ENCODE data around the gene SPATA32.
A peak's percentile ranks its signal among the peaks of the same experiment; 100 is the strongest.
"Not testable (repeated sequence)": the region's sequence is repeated elsewhere in the genome, so short reads cannot be mapped to it uniquely, and the experiment has no call there.

Gene SPATA32

DNA sequence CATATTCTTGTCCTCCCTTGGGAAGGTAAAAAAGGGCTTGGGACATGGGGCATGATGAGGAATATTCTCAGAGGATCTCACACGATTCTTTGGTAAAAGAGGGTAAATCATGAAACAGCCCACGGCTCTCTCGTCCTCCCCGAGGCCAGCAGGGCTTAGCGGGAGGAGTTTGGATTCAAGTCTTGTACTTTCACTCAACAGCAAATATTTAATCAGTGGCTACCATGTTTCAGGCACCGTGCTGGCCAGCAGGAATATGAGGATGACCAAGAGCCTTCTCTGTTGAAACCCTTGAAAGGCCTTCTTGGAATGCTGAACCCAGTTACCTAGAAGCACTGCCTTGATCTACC is 46.1 kb upstream of the SPATA32 start:
- CTCF ChIA-PET = interaction anchor here (1.0 to 2.0 kb wide), 2 partner anchors 14 to 73 kb away, joined by 4 to 10 read pairs; no protein-coding TSS in a partner anchor
- peak overlapping the region; percentile 95 for H3K27ac ChIP-seq

DNA sequence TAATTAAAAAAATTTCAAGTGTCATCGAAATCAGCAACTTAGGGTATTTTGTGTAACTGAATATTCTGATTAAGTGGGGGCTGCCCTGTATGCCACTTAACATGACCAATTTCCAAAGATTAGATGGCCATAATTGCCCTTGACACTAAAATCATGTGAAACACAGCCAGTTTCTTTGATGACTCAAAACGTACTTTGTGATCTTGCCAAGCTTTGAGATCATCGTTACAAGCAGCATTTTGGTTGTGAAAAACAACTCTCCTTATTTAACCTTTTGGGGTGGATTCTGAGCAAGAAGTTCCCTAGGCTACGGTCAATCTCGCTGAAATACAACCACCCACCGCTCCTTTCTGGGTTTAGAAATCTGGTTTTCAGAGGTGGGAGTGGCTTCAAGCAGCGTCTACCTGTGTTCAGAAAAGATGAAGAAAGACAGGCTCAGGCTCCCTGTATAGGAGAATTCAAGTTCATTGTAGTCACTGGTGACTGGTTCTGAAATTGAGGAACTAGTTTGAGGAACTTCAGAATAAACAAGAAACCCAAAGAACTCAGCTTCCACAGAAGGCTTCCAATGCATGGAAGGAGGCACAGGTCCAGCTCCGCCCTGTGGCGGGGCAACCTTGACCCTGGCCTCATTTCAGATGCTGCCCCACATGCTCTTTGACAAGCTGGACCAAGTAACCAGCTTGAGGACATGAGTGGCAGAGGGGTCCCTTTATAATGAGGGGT is 45.6 kb upstream of the SPATA32 start:
- peak overlapping the region; percentile 95 for H3K27ac ChIP-seq
- POLR2A ChIA-PET (ENCODE audit: low non-redundant PET) = interaction anchor here (1.9 kb wide), 1 partner anchor 9 kb away, joined by 6 read pairs; the partner anchor contains the start of gene MAP3K14

More for the DNA sequence above, 46.1 kb upstream of the SPATA32 start:
- POLR2A ChIA-PET (ENCODE audit: low non-redundant PET) = interaction anchor here (0.6 to 1.9 kb wide), 2 partner anchors 9 to 330 kb away, joined by 5 to 6 read pairs; partner anchors contain the start of gene MAP3K14
- TF ChIP-seq, protein P1, sequence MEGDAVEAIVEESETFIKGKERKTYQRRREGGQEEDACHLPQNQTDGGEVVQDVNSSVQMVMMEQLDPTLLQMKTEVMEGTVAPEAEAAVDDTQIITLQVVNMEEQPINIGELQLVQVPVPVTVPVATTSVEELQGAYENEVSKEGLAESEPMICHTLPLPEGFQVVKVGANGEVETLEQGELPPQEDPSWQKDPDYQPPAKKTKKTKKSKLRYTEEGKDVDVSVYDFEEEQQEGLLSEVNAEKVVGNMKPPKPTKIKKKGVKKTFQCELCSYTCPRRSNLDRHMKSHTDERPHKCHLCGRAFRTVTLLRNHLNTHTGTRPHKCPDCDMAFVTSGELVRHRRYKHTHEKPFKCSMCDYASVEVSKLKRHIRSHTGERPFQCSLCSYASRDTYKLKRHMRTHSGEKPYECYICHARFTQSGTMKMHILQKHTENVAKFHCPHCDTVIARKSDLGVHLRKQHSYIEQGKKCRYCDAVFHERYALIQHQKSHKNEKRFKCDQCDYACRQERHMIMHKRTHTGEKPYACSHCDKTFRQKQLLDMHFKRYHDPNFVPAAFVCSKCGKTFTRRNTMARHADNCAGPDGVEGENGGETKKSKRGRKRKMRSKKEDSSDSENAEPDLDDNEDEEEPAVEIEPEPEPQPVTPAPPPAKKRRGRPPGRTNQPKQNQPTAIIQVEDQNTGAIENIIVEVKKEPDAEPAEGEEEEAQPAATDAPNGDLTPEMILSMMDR (conservative IDR thresholded peaks at IDR 0.05; ENCODE audit: low read depth) = no peak
- DNase-seq (ENCODE audit: low spot score) = no peak

DNA sequence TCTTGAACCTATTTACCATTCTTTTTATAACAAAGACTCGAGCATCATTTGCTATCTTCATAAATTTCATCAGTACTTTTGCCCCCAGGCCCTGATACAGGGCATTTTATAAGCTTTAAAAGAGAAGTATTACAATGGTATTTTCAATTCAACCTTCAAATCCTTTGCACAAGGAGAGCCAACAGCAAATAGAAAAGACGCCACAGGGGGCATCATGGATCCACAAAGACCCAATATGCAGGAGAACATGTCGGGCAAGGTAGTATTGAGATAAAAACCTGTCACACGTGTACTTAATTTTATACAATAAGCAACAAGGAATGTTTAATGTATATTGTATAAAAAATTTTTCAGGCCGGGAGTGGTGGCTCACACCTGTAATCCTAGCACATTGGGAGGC is 44.7 kb upstream of the SPATA32 start:
- ChIA-PET CTCF (interaction anchor here (1.2 to 2.0 kb wide), 2 partner anchors 13 to 79 kb away, joined by 3 to 10 read pairs; no protein-coding TSS in a partner anchor), POLR2A (ENCODE audit: low non-redundant PET) (interaction anchor here (1.9 kb wide), 1 partner anchor 10 kb away, joined by 6 read pairs; the partner anchor contains the start of gene MAP3K14)
- TF ChIP-seq, protein P1 (conservative IDR thresholded peaks at IDR 0.05; ENCODE audit: low read depth) = no peak
- peak overlapping the region; percentile 95 for H3K27ac ChIP-seq
- no peak for DNase-seq (ENCODE audit: low spot score)

More for the DNA sequence above, 45.6 kb upstream of the SPATA32 start:
- peak; percentile 68 for DNase-seq (ENCODE audit: low spot score)
- TF ChIP-seq, protein P1 (conservative IDR thresholded peaks at IDR 0.05; ENCODE audit: low read depth) = no peak
- CTCF ChIA-PET = interaction anchor here (1.0 to 2.0 kb wide), 2 partner anchors 13 to 72 kb away, joined by 4 to 10 read pairs; no protein-coding TSS in a partner anchor

DNA sequence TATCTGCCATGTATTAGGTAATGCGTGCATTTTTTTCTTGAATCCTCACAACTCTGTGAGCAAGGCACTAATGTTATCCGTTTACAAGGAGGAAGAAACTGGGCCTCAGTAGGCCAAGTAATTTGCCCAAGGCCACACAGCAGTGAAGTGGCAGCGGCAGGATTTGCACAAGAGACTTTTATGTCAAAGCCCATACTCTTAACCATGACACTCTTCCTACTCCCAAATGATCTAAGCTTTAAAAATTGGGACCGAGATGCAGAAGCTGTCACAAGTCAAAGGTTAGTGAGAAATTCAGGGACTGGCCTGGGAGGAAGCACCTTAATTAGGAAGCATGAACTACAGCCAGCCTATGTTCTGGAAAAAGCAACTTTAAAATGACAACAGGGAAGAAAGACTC is 44.2 kb upstream of the SPATA32 start:
- TF ChIP-seq, protein P1 (conservative IDR thresholded peaks at IDR 0.05; ENCODE audit: low read depth) = no peak
- peak overlapping the region; percentile 70 for H3K27ac ChIP-seq
- ChIA-PET CTCF (interaction anchor here (1.2 kb wide), 1 partner anchor 79 kb away, joined by 3 read pairs; no protein-coding TSS in a partner anchor), POLR2A (ENCODE audit: low non-redundant PET) (no interaction called here)
- no peak for DNase-seq (ENCODE audit: low spot score)

DNA sequence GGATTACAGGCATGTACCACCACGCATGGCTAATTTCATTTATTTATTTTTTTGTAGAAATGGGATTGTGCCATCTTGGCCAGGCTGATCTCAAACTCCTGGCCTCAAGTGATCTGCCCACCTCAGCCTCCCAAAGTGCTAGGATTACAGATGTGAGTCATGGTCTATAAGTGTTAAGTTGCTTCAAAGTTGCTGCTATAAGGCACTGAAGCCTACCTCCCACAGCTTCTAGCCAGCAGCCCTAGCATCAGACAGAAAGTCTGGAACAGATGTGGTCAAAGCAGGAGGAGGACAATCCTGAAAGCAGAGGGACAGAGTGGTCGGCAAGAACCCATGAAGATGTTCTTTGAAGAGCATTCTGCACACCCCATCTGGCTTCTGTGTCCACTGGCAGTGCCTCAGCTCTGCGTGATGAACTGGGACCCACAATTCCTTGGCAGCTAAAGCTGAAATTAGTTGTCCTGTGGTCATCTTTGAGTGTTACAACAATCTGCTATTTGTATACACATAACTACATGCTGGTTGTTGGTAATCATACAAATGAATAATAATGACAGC is 43.7 kb upstream of the SPATA32 start:
- H3K27ac ChIP-seq = peak overlapping the region; percentile 70
- no peak for DNase-seq (ENCODE audit: low spot score)
- CTCF ChIA-PET = interaction anchor here (1.2 kb wide), 1 partner anchor 80 kb away, joined by 3 read pairs; no protein-coding TSS in a partner anchor
- POLR2A ChIA-PET (ENCODE audit: low non-redundant PET) = no interaction called here
- TF ChIP-seq, protein P1 (conservative IDR thresholded peaks at IDR 0.05; ENCODE audit: low read depth) = no peak

DNA sequence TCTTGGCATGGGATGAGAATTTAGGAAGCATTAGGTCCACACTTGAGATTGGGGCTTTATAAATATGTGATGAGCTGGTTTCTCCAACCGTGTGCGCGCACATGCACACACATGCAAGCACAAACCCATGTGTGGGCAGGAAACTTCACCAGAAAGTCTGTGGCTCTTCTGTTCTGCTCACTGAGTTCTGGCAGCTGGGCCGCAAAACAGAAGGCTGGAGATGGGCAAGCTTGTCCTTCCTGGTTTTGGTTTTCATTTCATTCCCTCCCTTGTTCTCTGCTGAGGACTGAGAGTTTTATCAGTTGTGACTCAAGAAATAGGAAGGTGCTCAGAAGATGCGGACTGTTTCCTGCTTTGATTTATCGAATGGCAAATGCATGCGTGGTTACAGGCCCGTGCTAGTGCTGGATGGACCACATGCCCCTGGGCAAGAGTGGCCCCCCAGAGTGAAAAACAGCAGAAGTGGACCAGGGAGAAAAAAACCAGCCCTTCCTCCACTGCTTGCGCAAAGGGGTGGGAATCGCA is 40.8 kb upstream of the SPATA32 start:
- TF ChIP-seq, protein P1 (conservative IDR thresholded peaks at IDR 0.05; ENCODE audit: low read depth) = no peak
- peak overlapping the region; percentile 65 for H3K27ac ChIP-seq
- ChIA-PET POLR2A (ENCODE audit: low non-redundant PET) (no interaction called here), CTCF (no interaction called here)
- DNase-seq (ENCODE audit: low spot score) = no peak

DNA sequence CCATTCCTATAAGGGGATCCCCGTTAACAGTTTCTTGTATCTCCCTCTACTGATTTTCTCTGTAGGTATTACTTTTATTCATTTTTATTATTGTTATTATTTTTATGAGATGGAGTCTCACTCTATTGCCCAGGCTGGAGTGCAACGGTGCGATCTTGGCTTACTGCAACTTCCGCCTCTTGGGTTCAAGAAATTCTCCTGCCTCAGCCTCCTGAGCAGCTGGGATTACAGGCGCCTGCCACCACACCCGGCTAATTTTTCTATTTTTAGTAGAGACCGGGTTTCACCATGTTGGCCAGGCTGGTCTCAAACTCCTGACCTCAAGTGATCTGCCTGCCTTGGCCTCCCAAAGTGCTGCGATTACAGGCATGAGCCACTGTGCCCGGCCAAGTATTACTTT is 40.3 kb upstream of the SPATA32 start:
- POLR2A ChIA-PET (ENCODE audit: low non-redundant PET); CTCF ChIA-PET; DNase-seq (ENCODE audit: low spot score): not testable (repeated sequence)
- H3K27ac ChIP-seq = peak overlapping the region; percentile 65
